HEK293 (cell line): ENCODE data around the gene TRIM5.

ENCODE experiments used
- CTCF ChIA-PET: fragments of 350-600 bp; formaldehyde crosslinking; extraction: SDS; loops from one replicate; lab custom pipeline; 2021; ENCODE audit warnings: antibody characterized with exemption; lab: Yijun Ruan, JAX
- POLR2A ChIA-PET: fragments of 300-600 bp; formaldehyde crosslinking; extraction: SDS; loops from one replicate; lab custom pipeline; 2020; ENCODE audit warnings: antibody characterized with exemption, inconsistent platforms; lab: Yijun Ruan, JAX
- H3K27ac ChIP-seq: fragments of 200-500 bp; sonication (Bioruptor generic); 2 replicates; pipeline ENCODE4 v1.5.1; 2014; ENCODE audit warnings: low read depth, low read length, control low read depth, inconsistent platforms; ENCODE audit errors: extremely low read depth
- H3K36me3 ChIP-seq, 2 experiments: fragments of 200-500 bp in 1 of 2; sonication (Bioruptor generic) in 1 of 2; 1 replicate in 1 of 2; 2 replicates in 1 of 2; pipeline ENCODE4 v1.5.1; 2014 to 2017; ENCODE audit warnings: inconsistent platforms in 2 of 2, low read length in 2 of 2; ENCODE audit not compliant: control insufficient read depth in 2 of 2, insufficient read depth in 1 of 2
- H3K4me1 ChIP-seq: fragments of 200-500 bp; sonication (Bioruptor generic); 2 replicates; pipeline ENCODE4 v1.5.1; 2014; ENCODE audit warnings: mild to moderate bottlenecking, low read length, inconsistent platforms; ENCODE audit not compliant: control insufficient read depth, insufficient read depth
- H3K4me3 ChIP-seq: 2 replicates; pipeline ENCODE4 v1.5.1; 2011; ENCODE audit warnings: low read depth, mild to moderate bottlenecking, control low read depth, low read length, moderate library complexity
- H3K9me3 ChIP-seq: fragments of 200-500 bp; sonication (Bioruptor generic); 2 replicates; pipeline ENCODE4 v1.5.1; 2014; ENCODE audit warnings: low read depth, low read length, inconsistent platforms; ENCODE audit not compliant: control insufficient read depth, insufficient read depth
- EGR2 ChIP-seq: fragments of 450-650 bp; formaldehyde crosslinking; IDR thresholded peaks from 2 replicates; pipeline ENCODE4 v1.5.1; 2016; ENCODE audit warnings: low read depth, missing biosample characterization, missing genetic modification characterization
- GLIS1 ChIP-seq: fragments of 450-650 bp; formaldehyde crosslinking; IDR thresholded peaks from 2 replicates; pipeline ENCODE4 v1.5.1; 2016; ENCODE audit warnings: missing biosample characterization, missing genetic modification characterization
- ZNF133 ChIP-seq: fragments of 450-650 bp; formaldehyde crosslinking; IDR thresholded peaks from 2 replicates; pipeline ENCODE4 v1.5.1; 2016; ENCODE audit warnings: missing biosample characterization, missing genetic modification characterization
- ZNF2 ChIP-seq: fragments of 450-650 bp; formaldehyde crosslinking; IDR thresholded peaks from 2 replicates; pipeline ENCODE4 v1.5.1; 2016; ENCODE audit warnings: missing biosample characterization, missing genetic modification characterization
- ZNF37A ChIP-seq: fragments of 450-650 bp; IDR thresholded peaks from 2 replicates; pipeline ENCODE4 v1.5.1; 2018; ENCODE audit warnings: missing biosample characterization, missing genetic modification characterization
- ZNF514 ChIP-seq: fragments of 450-650 bp; formaldehyde crosslinking; IDR thresholded peaks from 2 replicates; pipeline ENCODE4 v1.5.1; 2016; ENCODE audit warnings: missing biosample characterization, missing genetic modification characterization
- ZNF548 ChIP-seq: fragments of 450-650 bp; formaldehyde crosslinking; IDR thresholded peaks from 2 replicates; pipeline ENCODE4 v1.5.1; 2016; ENCODE audit warnings: missing biosample characterization, missing genetic modification characterization
- ZNF830 ChIP-seq: fragments of 450-650 bp; IDR thresholded peaks from 2 replicates; pipeline ENCODE4 v1.5.0; 2018; ENCODE audit warnings: missing biosample characterization, missing genetic modification characterization, low read depth, mild to moderate bottlenecking, moderate library complexity
- TF ChIP-seq, protein P1 (sequence below): fragments of 450-650 bp; formaldehyde crosslinking; IDR thresholded peaks from 2 replicates; pipeline ENCODE4 v1.5.1; 2016; ENCODE audit warnings: missing biosample characterization, missing genetic modification characterization
- TF ChIP-seq, protein P2 (sequence below): fragments of 450-650 bp; formaldehyde crosslinking; IDR thresholded peaks from 2 replicates; pipeline ENCODE4 v1.5.1; 2017; ENCODE audit warnings: missing biosample characterization, missing genetic modification characterization
- TF ChIP-seq, protein P3 (sequence below): fragments of 450-650 bp; formaldehyde crosslinking; IDR thresholded peaks from 2 replicates; pipeline ENCODE4 v1.5.1; 2016; ENCODE audit warnings: missing biosample characterization, missing genetic modification characterization

The TRIM5 gene

DNA sequence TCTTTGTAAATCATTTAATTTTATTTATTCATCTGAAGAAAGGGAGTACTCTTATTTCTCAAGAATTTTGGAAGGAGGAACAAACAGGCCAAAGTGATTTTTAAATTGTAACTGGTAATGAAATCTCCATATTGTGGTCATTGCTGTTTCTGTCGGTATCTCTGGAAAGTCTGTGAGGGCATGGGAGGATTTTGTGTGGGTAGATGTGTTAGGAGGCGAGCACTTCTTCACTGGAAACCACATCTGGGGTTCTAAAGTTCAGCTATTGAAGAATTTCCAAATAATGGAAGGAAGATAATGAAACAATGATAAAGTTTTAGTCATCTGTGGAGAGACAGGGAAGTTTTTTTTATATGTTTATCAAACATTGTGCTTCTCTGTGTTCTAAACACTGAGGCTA lies 53.5 kb downstream of the TRIM5 start (continued):
- TF ChIP-seq, protein P1, sequence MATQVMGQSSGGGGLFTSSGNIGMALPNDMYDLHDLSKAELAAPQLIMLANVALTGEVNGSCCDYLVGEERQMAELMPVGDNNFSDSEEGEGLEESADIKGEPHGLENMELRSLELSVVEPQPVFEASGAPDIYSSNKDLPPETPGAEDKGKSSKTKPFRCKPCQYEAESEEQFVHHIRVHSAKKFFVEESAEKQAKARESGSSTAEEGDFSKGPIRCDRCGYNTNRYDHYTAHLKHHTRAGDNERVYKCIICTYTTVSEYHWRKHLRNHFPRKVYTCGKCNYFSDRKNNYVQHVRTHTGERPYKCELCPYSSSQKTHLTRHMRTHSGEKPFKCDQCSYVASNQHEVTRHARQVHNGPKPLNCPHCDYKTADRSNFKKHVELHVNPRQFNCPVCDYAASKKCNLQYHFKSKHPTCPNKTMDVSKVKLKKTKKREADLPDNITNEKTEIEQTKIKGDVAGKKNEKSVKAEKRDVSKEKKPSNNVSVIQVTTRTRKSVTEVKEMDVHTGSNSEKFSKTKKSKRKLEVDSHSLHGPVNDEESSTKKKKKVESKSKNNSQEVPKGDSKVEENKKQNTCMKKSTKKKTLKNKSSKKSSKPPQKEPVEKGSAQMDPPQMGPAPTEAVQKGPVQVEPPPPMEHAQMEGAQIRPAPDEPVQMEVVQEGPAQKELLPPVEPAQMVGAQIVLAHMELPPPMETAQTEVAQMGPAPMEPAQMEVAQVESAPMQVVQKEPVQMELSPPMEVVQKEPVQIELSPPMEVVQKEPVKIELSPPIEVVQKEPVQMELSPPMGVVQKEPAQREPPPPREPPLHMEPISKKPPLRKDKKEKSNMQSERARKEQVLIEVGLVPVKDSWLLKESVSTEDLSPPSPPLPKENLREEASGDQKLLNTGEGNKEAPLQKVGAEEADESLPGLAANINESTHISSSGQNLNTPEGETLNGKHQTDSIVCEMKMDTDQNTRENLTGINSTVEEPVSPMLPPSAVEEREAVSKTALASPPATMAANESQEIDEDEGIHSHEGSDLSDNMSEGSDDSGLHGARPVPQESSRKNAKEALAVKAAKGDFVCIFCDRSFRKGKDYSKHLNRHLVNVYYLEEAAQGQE, result no peak

DNA sequence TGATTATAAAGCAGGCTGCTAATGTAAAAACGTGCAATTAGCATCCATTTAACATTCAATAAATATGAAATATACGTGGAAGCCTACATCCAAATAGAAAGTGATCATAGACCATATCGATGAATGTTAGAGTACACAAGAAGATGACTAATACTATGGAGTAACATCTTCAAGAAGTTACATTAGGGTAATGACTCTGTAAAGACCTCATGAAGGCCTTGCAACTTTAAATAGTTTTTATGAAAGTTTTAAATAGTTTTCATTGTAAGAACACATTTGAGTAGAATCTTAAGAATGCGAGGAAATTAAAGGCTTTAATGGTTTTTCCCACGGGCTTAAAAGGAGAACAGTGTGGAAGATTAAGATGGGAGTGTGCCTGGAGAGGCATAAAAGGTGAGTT lies 58.7 kb downstream of the TRIM5 start:
- H3K36me3 ChIP-seq, result no peaks in the 10 kb centered on the region
- no peak overlapping the region for H3K4me3 ChIP-seq
- POLR2A ChIA-PET, result no interaction called here
- no peaks in the 10 kb centered on the region for H3K4me1 ChIP-seq
- TF ChIP-seq ZNF548 (tag by site-specific recombination) (no peak), ZNF133 (no peak), EGR2 (tag by site-specific recombination) (no peak), ZNF2 (tag by site-specific recombination) (no peak), ZNF514 (tag by site-specific recombination) (no peak)
- TF ChIP-seq, all 188 proteins: peak for 0
- CTCF ChIA-PET, result no interaction called here
- H3K9me3 ChIP-seq, result no peaks in the 10 kb centered on the region
- H3K27ac ChIP-seq, result no peak overlapping the region

DNA sequence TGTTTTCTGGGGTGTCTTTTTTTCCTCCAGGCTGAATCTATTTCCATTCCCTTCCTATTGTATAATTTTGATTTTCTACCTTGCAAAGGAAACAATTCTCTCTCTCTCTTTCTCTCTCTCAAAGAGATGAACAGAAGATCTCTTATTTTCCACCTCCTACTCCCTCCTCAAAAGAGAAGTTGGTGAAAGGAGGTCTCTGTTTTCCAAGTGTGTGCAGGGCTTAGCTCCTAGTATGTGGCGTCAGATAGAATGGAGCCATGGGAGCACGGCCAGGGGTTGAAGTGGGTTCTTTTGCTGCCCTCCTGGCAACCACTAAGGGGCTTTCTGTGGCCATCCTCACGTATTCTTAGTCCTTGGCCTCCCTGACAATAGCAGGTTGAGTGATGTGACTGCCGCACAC lies 59.6 kb downstream of the TRIM5 start:
- no peaks in the 10 kb centered on the region for H3K36me3 ChIP-seq
- TF ChIP-seq, protein P2, sequence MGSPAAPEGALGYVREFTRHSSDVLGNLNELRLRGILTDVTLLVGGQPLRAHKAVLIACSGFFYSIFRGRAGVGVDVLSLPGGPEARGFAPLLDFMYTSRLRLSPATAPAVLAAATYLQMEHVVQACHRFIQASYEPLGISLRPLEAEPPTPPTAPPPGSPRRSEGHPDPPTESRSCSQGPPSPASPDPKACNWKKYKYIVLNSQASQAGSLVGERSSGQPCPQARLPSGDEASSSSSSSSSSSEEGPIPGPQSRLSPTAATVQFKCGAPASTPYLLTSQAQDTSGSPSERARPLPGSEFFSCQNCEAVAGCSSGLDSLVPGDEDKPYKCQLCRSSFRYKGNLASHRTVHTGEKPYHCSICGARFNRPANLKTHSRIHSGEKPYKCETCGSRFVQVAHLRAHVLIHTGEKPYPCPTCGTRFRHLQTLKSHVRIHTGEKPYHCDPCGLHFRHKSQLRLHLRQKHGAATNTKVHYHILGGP (tag by site-specific recombination), result no peak
- TF ChIP-seq ZNF830, result no peak
- TF ChIP-seq, all 188 proteins: peak for 0
- ChIA-PET POLR2A (no interaction called here), CTCF (no interaction called here)
- no peaks in the 10 kb centered on the region for H3K4me1 ChIP-seq
- no peak overlapping the region for H3K4me3 ChIP-seq
- no peak overlapping the region for H3K27ac ChIP-seq
- H3K9me3 ChIP-seq, result no peaks in the 10 kb centered on the region

DNA sequence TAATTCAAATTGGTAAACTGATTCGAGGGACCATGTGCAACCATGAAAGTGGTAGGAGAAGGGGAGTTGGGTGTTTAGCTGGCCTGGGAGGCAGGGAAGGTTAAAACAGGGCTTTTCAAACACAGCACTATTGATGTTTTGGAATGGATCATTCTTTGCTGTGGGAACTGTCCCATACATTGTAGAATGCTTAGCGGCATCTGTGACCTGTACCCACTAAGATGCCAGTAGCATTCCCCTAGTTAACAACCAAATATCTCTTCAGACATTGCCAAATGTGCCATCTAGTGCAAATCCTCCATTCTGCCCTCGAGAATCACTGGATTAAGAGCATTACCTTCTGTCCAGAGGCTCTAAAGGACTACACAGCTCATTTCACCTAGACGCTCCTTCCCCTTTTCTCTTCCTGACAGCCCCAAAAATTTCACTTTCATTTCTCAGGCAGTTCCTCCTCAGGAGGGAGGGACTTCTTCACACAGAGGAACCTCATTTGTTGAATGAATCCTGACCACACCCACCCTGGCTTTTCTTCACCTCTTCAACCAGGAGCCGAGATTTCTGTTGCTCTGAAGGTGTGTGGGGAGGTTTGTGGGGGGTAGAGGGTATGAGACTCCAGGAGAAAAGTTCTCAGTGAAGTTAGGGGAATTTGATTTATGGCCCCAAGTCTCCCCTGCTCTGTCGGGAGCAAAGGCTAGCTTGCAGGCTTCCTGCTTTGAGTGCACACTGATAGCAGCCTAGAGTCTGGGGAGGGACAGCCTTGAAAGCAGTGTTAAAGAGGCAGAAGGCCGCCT lies 60.2 kb downstream of the TRIM5 start, which contains the start of gene TRIM34:
TSS of gene TRIM34 (plus strand) at position 513 of the 791 bp plus-strand sequence. CDS start 7,331 bp downstream, outside the sequence.
- no peaks in the 10 kb centered on the region for H3K9me3 ChIP-seq
- ChIA-PET POLR2A (no interaction called here), CTCF (no interaction called here)
- peak within 1 kb of the TSS; percentile 18 for H3K4me3 ChIP-seq
- no peaks in the 10 kb centered on the region for H3K36me3 ChIP-seq
- TF ChIP-seq GLIS1 (tag by site-specific recombination) (0 out of 2 replicates have a peak, but pooled peaks have one; percentile 20), ZNF37A (no peak)
- TF ChIP-seq, protein P3, sequence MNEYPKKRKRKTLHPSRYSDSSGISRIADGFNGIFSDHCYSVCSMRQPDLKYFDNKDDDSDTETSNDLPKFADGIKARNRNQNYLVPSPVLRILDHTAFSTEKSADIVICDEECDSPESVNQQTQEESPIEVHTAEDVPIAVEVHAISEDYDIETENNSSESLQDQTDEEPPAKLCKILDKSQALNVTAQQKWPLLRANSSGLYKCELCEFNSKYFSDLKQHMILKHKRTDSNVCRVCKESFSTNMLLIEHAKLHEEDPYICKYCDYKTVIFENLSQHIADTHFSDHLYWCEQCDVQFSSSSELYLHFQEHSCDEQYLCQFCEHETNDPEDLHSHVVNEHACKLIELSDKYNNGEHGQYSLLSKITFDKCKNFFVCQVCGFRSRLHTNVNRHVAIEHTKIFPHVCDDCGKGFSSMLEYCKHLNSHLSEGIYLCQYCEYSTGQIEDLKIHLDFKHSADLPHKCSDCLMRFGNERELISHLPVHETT (tag by site-specific recombination), result no peak
- no peak within 1 kb of the TSS for H3K27ac ChIP-seq
- H3K4me1 ChIP-seq, result no peaks in the 10 kb centered on the region
